Glutamatergic neuron (in vitro differentiated cells): ENCODE data around the gene MTG2. TPM values are rescaled to one million over a fixed set of nuclear protein-coding genes. Genes with fewer than 3 reads are reported as not detected.

ENCODE experiments used
- DNase-seq: peaks from one replicate; pipeline ENCODE4 v3.0.0; 2022
- H3K27ac Mint-ChIP-seq: one replicate; pipeline ENCODE4 v1.8.0; 2020; ENCODE audit warnings: mild to moderate bottlenecking, mixed read lengths, inconsistent platforms; ENCODE audit not compliant: unreplicated experiment
- H3K27me3 Mint-ChIP-seq: one replicate; pipeline ENCODE4 v1.8.0; 2020; ENCODE audit warnings: mild to moderate bottlenecking, moderate library complexity, mixed read lengths, inconsistent platforms; ENCODE audit not compliant: unreplicated experiment
- H3K36me3 Mint-ChIP-seq: one replicate; pipeline ENCODE4 v1.8.0; 2020; ENCODE audit warnings: mild to moderate bottlenecking, mixed read lengths, inconsistent platforms; ENCODE audit not compliant: unreplicated experiment
- H3K4me1 Mint-ChIP-seq: one replicate; pipeline ENCODE4 v1.8.0; 2020; ENCODE audit warnings: mild to moderate bottlenecking, low read depth, mixed read lengths, inconsistent platforms; ENCODE audit not compliant: unreplicated experiment
- H3K4me3 Mint-ChIP-seq: one replicate; pipeline ENCODE4 v1.8.0; 2020; ENCODE audit warnings: mild to moderate bottlenecking, mixed read lengths, inconsistent platforms; ENCODE audit not compliant: unreplicated experiment
- H3K9me3 Mint-ChIP-seq: one replicate; pipeline ENCODE4 v1.8.0; 2020; ENCODE audit warnings: mild to moderate bottlenecking, moderate library complexity, mixed read lengths, inconsistent platforms; ENCODE audit not compliant: unreplicated experiment
- total RNA-seq: library from RNA; stranded (reverse); fragmentation: NEBNext Ultra II Directional; extraction: Animal tissue kit (Norgen Biotek cat#: 25700); gene quantifications from one replicate; pipeline ENCODE4 v1.2.1, GENCODE V29; 2021; ENCODE audit not compliant: unreplicated experiment
- TF ChIP-seq, protein P1 (sequence below): fragments of 200-600 bp; sonication (generic); IDR thresholded peaks from one replicate; pipeline ENCODE4 v1.5.0; 2021; ENCODE audit not compliant: partially characterized antibody, unreplicated experiment

MTG2 gene
- total RNA-seq, 1 donor from 2014 or later, result 27.1 TPM

DNA sequence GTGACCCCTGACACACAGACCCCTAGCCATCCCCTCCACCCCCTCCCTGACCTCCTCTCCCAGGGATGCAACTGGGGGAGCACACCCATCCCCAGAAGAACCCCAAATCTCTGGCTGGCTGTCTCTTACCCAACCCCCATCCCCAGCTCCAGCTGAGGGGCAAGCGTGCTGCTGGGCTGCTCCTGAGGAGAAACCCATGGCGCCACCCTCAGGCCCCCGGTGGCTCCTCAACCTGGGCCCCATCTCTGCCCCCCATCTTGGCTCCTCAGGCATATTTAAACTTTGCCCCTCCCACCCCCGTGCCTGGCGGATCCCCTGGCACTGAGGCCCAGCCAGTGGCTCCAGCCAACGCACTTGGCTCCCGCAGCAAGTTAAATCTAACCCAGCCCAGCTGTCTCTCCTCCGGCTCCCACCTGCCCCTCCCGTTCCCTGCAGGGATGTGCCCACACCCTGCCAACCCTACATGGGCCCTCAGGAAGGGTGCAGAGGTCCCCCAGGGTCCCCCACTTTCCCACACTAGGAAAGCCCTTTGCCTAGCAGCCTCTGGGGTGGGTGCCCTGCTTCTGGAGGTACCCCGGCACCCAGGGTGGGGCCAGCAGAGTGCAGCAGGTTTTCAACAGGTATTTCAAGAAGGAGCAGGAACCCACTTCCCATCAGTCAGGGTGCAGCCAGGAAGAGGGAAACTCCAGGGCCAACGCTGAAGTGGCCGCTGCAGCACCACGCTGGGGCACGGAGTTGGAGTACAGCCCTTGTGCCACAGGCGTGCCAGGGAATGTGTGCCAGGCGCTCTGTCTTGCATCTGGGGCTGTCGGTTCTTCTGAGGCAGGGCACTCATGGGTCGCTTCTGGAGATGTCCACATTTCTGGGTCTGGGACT is 50.2 kb downstream of the MTG2 start:
- Mint-ChIP-seq H3K27ac (no peak overlapping the region), H3K4me1 (peaks cover 3% of the 10 kb centered on the region), H3K36me3 (no peaks in the 10 kb centered on the region), H3K27me3 (peaks cover 4% of the 10 kb centered on the region), H3K9me3 (no peaks in the 10 kb centered on the region), H3K4me3 (no peak overlapping the region)
- no peak for DNase-seq
- TF ChIP-seq, protein P1, sequence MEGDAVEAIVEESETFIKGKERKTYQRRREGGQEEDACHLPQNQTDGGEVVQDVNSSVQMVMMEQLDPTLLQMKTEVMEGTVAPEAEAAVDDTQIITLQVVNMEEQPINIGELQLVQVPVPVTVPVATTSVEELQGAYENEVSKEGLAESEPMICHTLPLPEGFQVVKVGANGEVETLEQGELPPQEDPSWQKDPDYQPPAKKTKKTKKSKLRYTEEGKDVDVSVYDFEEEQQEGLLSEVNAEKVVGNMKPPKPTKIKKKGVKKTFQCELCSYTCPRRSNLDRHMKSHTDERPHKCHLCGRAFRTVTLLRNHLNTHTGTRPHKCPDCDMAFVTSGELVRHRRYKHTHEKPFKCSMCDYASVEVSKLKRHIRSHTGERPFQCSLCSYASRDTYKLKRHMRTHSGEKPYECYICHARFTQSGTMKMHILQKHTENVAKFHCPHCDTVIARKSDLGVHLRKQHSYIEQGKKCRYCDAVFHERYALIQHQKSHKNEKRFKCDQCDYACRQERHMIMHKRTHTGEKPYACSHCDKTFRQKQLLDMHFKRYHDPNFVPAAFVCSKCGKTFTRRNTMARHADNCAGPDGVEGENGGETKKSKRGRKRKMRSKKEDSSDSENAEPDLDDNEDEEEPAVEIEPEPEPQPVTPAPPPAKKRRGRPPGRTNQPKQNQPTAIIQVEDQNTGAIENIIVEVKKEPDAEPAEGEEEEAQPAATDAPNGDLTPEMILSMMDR, result no peak

- H3K27ac Mint-ChIP-seq, result no peak overlapping the region
- no peaks in the 10 kb centered on the region for H3K9me3 Mint-ChIP-seq
These were observed 50.9 kb downstream of the MTG2 start for GRCh38 chr20:62233684-62234083.

DNA sequence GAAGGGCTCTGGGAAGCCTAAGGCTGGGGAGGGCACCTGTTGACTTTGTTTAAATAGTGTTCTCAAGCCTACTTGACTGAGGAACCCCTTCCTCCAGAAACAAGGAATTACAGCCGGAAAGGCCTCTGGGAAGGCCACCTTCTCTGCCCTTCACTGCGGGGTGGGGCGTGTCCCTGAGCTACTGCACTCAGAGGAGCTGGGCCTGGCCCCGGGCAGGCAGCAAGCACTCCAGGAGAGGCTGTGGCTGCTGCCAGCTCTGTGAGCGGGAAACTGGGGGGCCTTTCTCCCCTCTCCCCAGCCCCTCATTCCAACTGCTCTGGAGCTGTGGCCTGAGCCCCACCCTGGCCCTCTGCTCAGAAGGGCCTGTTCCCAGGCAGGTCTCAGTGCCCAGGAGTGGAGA is 51.5 kb downstream of the MTG2 start:
- Mint-ChIP-seq H3K36me3 (no peaks in the 10 kb centered on the region), H3K4me1 (peaks cover 3% of the 10 kb centered on the region), H3K4me3 (no peak overlapping the region), H3K27me3 (peaks cover 4% of the 10 kb centered on the region), H3K27ac (peak overlapping the region; percentile 38), H3K9me3 (no peaks in the 10 kb centered on the region)
- TF ChIP-seq, protein P1, result no peak
- DNase-seq, result no peak

More at GRCh38 chr20:62233684-62234083, 50.9 kb downstream of the MTG2 start:
- H3K4me1 Mint-ChIP-seq, result peaks cover 3% of the 10 kb centered on the region
- H3K27me3 Mint-ChIP-seq, result peaks cover 4% of the 10 kb centered on the region
- TF ChIP-seq, protein P1, result no peak
- no peak for DNase-seq
- H3K36me3 Mint-ChIP-seq, result no peaks in the 10 kb centered on the region
- H3K4me3 Mint-ChIP-seq, result no peak overlapping the region

- Mint-ChIP-seq H3K4me3 (no peak overlapping the region), H3K4me1 (peaks cover 3% of the 10 kb centered on the region), H3K36me3 (no peaks in the 10 kb centered on the region), H3K9me3 (no peaks in the 10 kb centered on the region), H3K27ac (peak overlapping the region; percentile 38), H3K27me3 (peaks cover 4% of the 10 kb centered on the region)
- TF ChIP-seq, protein P1, result no peak
- no peak for DNase-seq
These were observed 52.4 kb downstream of the MTG2 start for GRCh38 chr20:62235001-62235776.
